IPS DF 4.7 (cell line): ENCODE results near the gene ALDH1L1.

ENCODE experiments used
- DNase-seq: peaks from one replicate; pipeline ENCODE4 v3.0.0-alpha.2; 2013; ENCODE audit warnings: low spot score; ENCODE audit errors: extremely low read depth

ALDH1L1 gene

GRCh38 chr3:126119976-126120375, 60.4 kb downstream of the ALDH1L1 start:
- no peak for DNase-seq

GRCh38 chr3:126119008-126119675, 61.2 kb downstream of the ALDH1L1 start:
- DNase-seq, result no peak

- DNase-seq, result no peak
Measured at GRCh38 chr3:126118591-126118990, 61.8 kb downstream of the ALDH1L1 start.

DNA sequence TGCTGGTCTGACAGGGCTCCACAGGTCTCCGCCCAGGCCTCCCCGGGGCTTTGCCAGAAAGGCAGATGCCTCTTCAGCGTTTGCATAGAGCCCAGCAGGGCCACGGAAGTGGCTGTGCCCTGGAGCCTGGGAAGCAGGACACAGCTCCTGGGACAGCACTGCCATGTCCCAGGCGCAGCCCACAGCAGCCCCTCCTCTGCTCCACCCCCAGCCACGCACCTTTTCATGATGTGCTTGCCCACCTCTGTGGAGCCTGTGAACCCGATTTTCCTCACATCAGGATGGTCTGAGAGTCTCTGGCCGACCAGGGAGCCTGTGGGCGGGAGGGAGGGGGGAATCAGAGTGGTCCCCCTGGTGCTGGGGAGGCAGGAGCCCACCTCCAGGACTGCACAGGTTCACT, 62.6 kb downstream of the ALDH1L1 start:
- no peak for DNase-seq

GRCh38 chr3:126117212-126117611, 63.2 kb downstream of the ALDH1L1 start:
- DNase-seq, result no peak

DNA sequence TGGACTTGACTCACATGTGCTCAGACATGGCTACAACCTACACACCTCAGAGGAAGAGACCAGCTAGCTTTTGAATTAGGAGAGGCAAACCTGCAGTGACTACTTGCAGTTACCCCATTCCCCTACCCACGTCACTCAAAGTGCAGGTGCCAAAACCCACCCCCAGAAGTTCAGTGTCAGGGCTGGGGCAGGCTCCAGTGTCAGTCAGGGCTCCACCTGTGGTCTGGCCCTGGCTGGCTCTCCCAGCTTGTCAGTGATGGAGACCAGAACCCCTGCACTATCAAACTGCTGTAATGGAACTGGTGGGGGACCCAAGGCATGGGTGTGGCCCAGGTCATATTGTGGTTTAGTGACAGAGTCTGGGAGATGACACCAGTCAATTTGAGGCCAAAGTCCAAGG, 63.9 kb downstream of the ALDH1L1 start:
- no peak for DNase-seq

GRCh38 chr3:126114443-126115386, 65.7 kb downstream of the ALDH1L1 start:
- DNase-seq, result no peak

DNA sequence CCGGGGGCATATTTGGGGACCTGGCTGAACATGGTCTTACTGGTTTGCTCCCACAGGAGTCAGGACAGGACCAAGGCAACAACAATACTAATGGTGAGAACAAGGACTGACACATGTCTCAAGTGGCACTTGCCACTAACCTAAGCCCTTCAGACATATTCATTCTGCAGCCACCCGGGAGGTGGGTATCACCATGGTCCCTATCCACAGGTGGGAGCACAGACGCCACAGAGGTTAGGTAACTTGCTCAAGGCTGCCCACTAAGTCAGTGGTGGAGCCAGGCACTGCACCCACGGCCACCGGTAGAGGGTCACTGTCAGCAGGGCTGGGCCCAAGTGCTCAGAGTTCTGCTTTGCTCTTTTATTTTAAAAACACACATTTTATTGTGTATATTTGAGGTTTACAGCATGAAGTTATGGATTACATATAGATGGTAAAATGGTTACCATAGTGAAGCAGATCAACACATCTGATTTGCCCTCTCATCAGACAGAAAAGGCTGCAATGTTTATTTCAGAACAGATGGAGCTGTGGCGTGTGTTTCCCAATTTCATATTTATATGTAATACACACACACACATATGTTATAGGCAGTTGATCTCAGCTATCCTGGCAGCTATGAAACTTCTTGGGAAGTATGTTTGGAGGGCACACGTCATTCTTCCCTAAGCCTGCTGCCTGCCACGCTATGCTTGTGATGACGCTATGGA, 66.5 kb downstream of the ALDH1L1 start:
- DNase-seq, result no peak

GRCh38 chr3:126113238-126113555, 67.2 kb downstream of the ALDH1L1 start:
- no peak for DNase-seq

- DNase-seq, result no peak
Measured at GRCh38 chr3:126112531-126113237, 67.7 kb downstream of the ALDH1L1 start.

GRCh38 chr3:126111566-126112475, 68.6 kb downstream of the ALDH1L1 start:
- DNase-seq, result no peak

DNA sequence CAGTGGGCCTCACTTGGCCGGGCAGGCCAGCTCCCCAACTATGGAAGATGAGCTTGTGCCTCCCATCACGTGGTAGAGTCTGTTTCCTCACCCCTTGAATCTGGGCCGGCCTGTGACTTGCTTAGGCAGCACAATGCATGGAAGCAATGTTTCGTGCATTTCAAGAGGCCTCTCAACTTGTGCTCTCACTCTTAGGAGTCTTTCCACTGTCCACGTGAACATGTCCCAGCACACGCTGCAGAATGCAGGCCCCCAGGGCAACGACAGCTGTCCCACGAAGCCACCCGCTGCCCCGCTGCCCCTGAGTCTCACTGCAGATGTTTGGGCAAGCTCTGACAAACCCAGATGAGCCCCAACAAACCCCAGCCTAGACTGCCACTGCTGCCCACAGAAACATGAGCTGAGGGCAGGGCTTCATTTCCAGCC, 69.2 kb downstream of the ALDH1L1 start:
- DNase-seq, result no peak

DNA sequence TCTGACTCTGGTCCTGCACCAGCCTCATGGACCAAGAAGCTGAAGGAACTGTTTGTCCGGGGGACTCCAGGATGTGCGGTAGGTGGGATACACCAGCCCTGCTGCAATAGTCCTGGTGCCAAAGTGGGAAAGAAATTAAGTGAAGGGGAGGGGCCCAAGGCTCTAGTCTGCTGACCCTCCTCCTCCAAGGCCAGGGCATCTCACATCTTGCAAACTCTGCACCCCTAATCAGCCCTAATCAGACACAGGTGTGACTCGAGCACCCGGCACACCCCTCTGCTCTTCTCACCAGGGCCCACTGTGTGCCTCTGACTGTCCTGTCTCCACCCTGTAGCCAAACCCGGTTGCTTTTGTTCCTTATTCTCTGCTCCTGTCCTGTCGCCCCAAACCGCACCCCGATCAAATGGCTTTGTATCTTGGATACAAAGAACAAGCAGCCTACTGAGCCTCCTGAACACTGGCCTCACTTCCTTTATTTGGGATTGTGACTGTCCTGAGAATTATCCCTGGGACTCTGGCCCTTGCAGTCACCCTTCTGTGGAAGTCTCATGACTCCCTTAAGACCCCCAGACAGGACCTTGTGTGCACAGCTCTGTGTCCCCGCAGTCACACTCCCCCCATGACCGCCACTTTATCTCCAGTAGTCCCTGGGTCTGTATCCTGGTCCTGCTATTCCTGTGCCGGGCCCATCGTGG, 69.8 kb downstream of the ALDH1L1 start:
- DNase-seq, result no peak

DNA sequence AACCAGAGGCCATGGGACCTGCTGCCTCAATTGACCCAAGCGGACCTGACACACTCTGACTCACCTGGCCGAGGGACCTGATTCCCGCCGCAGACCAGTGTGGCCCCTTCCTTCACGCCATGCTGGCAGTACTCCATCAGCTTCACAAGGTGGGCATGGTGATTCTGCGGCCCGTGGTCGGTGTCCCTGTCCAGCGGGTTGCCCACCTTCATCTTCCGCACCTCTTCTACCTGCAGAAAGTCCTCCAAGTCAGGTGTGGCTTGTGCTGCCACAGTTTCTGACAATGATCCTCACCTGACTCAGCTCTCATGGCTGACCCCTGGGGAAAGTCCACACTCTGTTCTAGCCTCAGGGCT, 70.5 kb downstream of the ALDH1L1 start:
- DNase-seq, result no peak

GRCh38 chr3:126109146-126109879, 71.1 kb downstream of the ALDH1L1 start:
- DNase-seq, result no peak

GRCh38 chr3:126108676-126109050, 71.7 kb downstream of the ALDH1L1 start:
- no peak for DNase-seq

DNA sequence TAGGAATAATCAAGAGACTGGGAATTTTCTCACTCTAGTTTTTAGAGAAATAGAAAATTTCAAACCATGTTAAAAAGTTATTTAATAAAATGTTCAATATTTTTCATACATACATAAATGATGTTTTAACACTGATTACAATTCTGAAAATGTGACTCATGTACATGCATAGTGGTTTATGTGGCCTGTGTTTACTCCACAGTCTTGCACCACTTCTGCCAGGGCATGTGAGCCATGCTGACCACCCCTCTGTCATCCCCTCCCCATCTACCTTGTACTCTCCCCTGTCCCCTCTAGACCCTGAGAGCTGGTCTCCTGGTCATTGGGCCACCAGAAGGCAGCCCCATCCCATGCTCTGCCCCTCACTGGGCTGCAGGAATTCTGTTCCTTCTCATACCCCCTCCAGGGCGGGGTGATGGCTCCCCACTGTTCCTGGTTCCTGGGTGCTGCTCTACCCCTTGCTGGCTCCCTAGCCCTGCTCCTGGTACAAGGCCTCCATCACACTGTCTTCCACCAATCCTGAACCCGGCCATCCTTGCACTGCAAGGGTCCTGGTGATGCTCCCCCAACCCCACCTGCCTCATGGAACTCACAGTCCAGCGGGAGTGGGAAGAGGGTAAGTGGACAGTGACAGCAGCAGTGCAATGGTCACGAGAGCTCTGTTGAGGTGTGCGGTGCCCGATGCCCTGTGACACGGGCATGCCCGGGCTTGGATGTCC, 72.3 kb downstream of the ALDH1L1 start:
- DNase-seq, result no peak

DNA sequence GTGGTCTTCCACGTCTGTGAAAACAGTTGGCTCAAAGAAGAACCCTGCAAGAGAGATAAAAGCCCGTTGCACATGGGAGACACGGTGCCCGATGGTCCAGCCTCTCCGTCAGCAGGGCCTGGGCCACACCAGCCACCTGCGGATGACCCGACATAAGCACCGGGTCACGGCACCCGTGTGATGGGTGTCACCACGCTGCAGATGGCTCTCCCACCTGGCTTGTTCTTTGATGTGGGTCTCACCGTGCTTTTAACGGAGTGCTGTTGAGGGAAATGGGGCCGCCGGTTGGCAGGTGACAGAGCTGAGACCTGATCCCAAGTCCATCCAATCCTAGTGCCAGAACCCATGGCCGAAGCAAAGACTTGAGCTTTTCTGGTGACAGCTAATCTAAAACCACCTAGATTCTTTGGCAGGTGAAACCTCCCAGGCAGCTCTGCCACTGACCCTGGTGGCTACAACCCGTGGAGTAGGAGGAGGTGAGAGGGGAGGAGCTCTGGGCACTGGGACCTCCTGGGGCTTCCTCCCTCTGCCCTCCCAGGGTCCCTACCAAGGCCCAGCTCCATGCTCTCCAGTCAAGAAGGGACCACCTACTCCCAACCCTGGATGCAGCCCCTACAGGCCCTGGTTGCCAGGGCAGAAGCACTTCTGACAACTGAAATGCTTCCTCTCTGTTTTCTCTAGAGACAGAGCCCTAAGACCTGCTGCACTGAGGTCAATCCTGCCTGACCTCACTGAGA, 73.0 kb downstream of the ALDH1L1 start:
- DNase-seq, result no peak
